ENCODE results near the gene NHLRC4.
A peak's percentile ranks its signal among the peaks of the same experiment; 100 is the strongest.

The NHLRC4 gene

DNA sequence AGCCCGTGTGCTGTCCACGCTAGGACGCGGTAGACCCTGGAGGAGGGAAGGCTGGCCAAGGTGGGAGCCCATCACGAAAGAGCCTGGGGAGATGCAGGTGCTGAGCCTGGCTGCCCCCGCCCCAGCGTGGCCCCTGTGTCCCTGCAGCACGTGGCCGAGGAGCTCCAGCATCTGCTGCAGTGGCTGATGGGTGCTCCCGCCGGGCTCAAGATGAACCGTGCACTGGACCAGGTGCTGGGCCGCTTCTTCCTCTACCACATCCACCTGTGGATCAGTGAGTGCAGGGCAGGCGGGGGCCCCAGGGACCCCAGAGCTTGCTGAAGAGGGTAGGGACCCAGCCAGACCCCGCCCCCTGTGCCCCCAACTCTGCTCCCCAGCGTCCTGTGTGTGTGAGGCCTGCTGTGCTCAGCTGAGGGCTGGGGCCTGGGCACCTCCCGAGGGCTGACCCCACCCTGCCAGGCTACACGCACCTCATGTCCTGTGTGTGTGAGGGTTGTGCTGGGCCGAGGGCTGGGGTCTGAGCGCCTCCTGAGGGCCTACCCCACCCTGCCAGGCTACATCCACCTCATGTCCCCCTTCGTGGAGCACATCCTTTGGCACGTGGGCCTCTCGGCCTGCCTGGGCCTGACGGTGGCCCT is 11.5 kb downstream of the NHLRC4 start:
- H3K27ac ChIP-seq (ENCODE audit: low read depth, low read length): no peak overlapping the region
- H3K36me3 ChIP-seq (ENCODE audit: control insufficient read depth, low read length): peaks cover 3% of the 10 kb centered on the region; the same call in 1 of the 2 replicates
- H3K4me2 ChIP-seq (ENCODE audit: low read length): no peak overlapping the region
- H3K4me3 ChIP-seq (ENCODE audit: low read length): no peak overlapping the region
- TF ChIP-seq EZH2phosphoT487 (IDR thresholded peaks at IDR 0.05; ENCODE audit: borderline replicate concordance, low read length) (no peak), CTCF (IDR thresholded peaks at IDR 0.05; ENCODE audit: low read depth, low read length, poor library complexity, severe bottlenecking) (no peak)
- H3K27me3 ChIP-seq (ENCODE audit: control insufficient read depth, low read length): no peaks in the 10 kb centered on the region
- H4K20me1 ChIP-seq (ENCODE audit: control insufficient read depth, insufficient read depth, low read depth, low read length): no peaks in the 10 kb centered on the region
- no peaks in the 10 kb centered on the region for H3K79me2 ChIP-seq (ENCODE audit: control insufficient read depth, low read length)
- no peaks in the 10 kb centered on the region for H3K9me2 ChIP-seq (replicated peaks; ENCODE audit: control insufficient read depth, low read length)
- no peaks in the 10 kb centered on the region for H3F3A ChIP-seq (ENCODE audit: control insufficient read depth, insufficient read depth)
- H3K9me3 ChIP-seq (ENCODE audit: control insufficient read depth, insufficient read depth, low read length): no peaks in the 10 kb centered on the region
- H3K4me1 ChIP-seq (ENCODE audit: control insufficient read depth, low read length): peaks cover 3% of the 10 kb centered on the region; the same call in 1 of the 2 replicates

DNA sequence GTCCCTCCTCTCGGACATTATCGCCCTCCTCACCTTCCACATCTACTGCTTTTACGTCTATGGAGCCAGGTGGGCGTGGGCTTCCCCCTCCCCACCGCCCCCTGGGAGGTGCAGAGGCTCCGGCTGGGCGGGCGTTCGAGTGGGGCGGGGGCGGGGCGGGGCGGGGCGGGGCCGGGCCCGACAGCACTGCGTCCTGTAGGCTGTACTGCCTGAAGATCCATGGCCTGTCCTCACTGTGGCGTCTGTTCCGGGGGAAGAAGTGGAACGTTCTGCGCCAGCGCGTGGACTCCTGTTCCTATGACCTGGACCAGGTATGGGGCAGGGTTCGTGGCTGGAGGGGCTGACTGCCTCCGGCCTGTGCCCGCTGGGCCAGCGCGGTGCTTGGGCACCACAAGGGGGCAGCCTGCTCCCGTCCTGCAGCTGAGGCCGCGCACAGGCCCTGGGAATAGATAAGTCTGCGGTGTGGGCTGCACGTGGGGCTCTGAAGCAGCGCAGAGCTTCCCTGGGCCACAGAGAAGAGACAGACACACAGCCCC is 12.1 kb downstream of the NHLRC4 start:
- Histone ChIP-seq H3K4me2 (ENCODE audit: low read length) (peak overlapping the region; percentile 41), H3K4me3 (ENCODE audit: low read length) (peak overlapping the region; percentile 35; the same call in 1 of the 2 replicates), H3K27me3 (ENCODE audit: control insufficient read depth, low read length) (no peaks in the 10 kb centered on the region), H4K20me1 (ENCODE audit: control insufficient read depth, insufficient read depth, low read depth, low read length) (no peaks in the 10 kb centered on the region), H3K4me1 (ENCODE audit: control insufficient read depth, low read length) (peaks cover 3% of the 10 kb centered on the region; the same call in 1 of the 2 replicates), H3K9me2 (replicated peaks; ENCODE audit: control insufficient read depth, low read length) (no peaks in the 10 kb centered on the region), H3F3A (ENCODE audit: control insufficient read depth, insufficient read depth) (no peaks in the 10 kb centered on the region), H3K9me3 (ENCODE audit: control insufficient read depth, insufficient read depth, low read length) (no peaks in the 10 kb centered on the region), H3K36me3 (ENCODE audit: control insufficient read depth, low read length) (peaks cover 3% of the 10 kb centered on the region; the same call in 1 of the 2 replicates), H3K79me2 (ENCODE audit: control insufficient read depth, low read length) (no peaks in the 10 kb centered on the region), H3K27ac (ENCODE audit: low read depth, low read length) (no peak overlapping the region)
- TF ChIP-seq CTCF (IDR thresholded peaks at IDR 0.05; ENCODE audit: low read depth, low read length, poor library complexity, severe bottlenecking) (peak; percentile 80), EZH2phosphoT487 (IDR thresholded peaks at IDR 0.05; ENCODE audit: borderline replicate concordance, low read length) (no peak)

DNA sequence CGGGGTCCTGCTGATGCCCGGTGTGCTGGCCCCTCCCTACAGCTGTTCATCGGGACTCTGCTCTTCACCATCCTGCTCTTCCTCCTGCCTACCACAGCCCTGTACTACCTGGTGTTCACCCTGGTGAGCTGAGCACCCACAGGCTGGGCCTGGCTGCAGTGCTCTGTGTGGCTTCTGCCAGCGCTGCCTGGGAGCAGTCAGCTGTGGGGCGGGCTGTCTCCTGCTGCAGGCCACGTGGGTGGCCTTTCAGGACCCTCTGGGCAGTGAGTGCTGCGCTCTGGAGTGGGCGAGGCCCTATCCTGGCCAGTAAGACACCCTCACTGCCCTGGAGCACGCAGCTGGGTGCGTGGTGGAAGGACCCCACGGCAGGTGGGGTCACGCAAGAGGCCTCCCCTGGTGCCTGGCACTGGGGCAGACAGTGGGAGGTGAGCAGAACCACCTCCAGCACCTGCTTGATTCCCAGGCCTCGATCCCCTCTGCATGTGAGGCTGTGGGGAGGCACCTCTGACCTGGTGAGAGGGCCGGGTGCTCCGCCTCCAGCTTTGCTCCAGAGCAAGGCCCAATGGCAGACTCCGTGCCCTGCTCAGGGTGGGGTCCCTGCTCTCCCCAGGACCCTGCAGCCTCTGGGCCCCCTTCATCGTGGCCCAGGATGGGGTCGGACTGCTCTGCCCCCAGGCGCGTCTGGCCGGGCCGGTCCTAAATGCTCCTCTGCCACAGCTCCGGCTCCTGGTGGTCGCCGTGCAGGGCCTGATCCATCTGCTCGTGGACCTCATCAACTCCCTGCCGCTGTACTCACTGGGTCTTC is 13.5 kb downstream of the NHLRC4 start:
- Histone ChIP-seq H3K9me3 (ENCODE audit: control insufficient read depth, insufficient read depth, low read length) (no peaks in the 10 kb centered on the region), H3F3A (ENCODE audit: control insufficient read depth, insufficient read depth) (no peaks in the 10 kb centered on the region), H3K36me3 (ENCODE audit: control insufficient read depth, low read length) (no peaks in the 10 kb centered on the region; the same call in 1 of the 2 replicates), H3K9me2 (replicated peaks; ENCODE audit: control insufficient read depth, low read length) (no peaks in the 10 kb centered on the region), H3K27me3 (ENCODE audit: control insufficient read depth, low read length) (no peaks in the 10 kb centered on the region), H3K79me2 (ENCODE audit: control insufficient read depth, low read length) (no peaks in the 10 kb centered on the region), H3K27ac (ENCODE audit: low read depth, low read length) (no peak overlapping the region), H3K4me1 (ENCODE audit: control insufficient read depth, low read length) (peaks cover 3% of the 10 kb centered on the region; the same call in 1 of the 2 replicates), H3K4me2 (ENCODE audit: low read length) (no peak overlapping the region), H3K4me3 (ENCODE audit: low read length) (no peak overlapping the region), H4K20me1 (ENCODE audit: control insufficient read depth, insufficient read depth, low read depth, low read length) (no peaks in the 10 kb centered on the region)
- TF ChIP-seq EZH2phosphoT487 (IDR thresholded peaks at IDR 0.05; ENCODE audit: borderline replicate concordance, low read length) (no peak), CTCF (IDR thresholded peaks at IDR 0.05; ENCODE audit: low read depth, low read length, poor library complexity, severe bottlenecking) (no peak)
